ENCODE measurements around the gene AHNAK2. TPM values are rescaled to one million over a fixed set of nuclear protein-coding genes. Genes with fewer than 3 reads are reported as not detected.

AHNAK2 gene
- total and polyA plus RNA-seq, 2 donors (not counting 1 experiment from before 2014, with no cell fraction given), result not detected

DNA sequence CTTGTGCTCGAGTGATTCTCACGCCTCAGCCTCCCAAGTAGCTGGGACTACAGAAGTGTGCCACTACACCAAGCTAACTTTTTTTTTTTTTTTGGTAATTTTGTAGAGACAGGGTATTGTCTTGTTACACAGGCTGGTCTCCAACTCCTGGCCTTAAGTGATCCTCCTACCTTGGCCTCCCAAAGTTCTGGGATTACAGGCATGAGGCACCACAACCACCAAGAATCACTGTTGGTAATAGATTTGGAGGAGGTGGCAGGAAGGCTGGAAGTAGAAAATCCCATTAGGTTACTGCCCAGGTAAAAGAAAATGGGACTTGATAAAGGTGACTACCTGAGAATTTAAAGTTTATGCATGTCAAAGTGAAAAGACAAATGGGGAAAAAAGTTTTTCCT lies 44.1 kb upstream of the AHNAK2 start:
- Histone ChIP-seq H4K20me1 (ENCODE audit: control insufficient read depth, insufficient read depth, low read length, poor library complexity, severe bottlenecking) (peaks cover 23% of the 10 kb centered on the region), H3K27me3 (replicated peaks in 1 of 4; ENCODE audit: control extremely low read depth in 1 of 4, control insufficient read depth in 3 of 4, insufficient read depth in 4 of 4, low read length in 3 of 4) (no peaks in the 10 kb centered on the region), H2AFZ (ENCODE audit: insufficient read depth, low read depth, low read length, poor library complexity, severe bottlenecking) (no peak overlapping the region), H3K9me3 (ENCODE audit: control extremely low read depth in 1 of 3, control insufficient read depth in 2 of 3, insufficient read depth in 1 of 3, low read length in 2 of 3) (peaks cover 0 to 3% (median 0%) of the 10 kb centered on the region in 3 donors), H3K79me2 (ENCODE audit: control insufficient read depth, insufficient read depth, low read length) (peaks cover 38% of the 10 kb centered on the region), H3K27ac (ENCODE audit: low read length in 2 of 2) (no peak overlapping the region), H3K9ac (ENCODE audit: low read length) (no peak overlapping the region), H3K4me3 (ENCODE audit: control extremely low read depth in 1 of 5, extremely low read depth in 1 of 5, insufficient read depth in 1 of 5, low read depth in 2 of 5, low read length in 4 of 5) (no peak overlapping the region), H3K4me2 (replicated peaks; ENCODE audit: low read depth, low read length, poor library complexity, severe bottlenecking) (peak overlapping the region; percentile 79), H3K4me1 (ENCODE audit: control insufficient read depth in 2 of 2, insufficient read depth in 2 of 2, low read length in 2 of 2) (peaks cover 17 to 41% of the 10 kb centered on the region in 2 donors), H3K36me3 (replicated peaks in 1 of 2; ENCODE audit: control extremely low read depth in 1 of 2, control insufficient read depth in 1 of 2, extremely low read depth in 1 of 2, insufficient read depth in 2 of 2, low read length in 1 of 2) (no peaks in the 10 kb centered on the region)
- H3K27me3 Mint-ChIP-seq, result no peaks in the 10 kb centered on the region
- DNase-seq, result no peak
- H3K4me1 Mint-ChIP-seq, result peaks cover 53% of the 10 kb centered on the region
- TF ChIP-seq, protein P1, sequence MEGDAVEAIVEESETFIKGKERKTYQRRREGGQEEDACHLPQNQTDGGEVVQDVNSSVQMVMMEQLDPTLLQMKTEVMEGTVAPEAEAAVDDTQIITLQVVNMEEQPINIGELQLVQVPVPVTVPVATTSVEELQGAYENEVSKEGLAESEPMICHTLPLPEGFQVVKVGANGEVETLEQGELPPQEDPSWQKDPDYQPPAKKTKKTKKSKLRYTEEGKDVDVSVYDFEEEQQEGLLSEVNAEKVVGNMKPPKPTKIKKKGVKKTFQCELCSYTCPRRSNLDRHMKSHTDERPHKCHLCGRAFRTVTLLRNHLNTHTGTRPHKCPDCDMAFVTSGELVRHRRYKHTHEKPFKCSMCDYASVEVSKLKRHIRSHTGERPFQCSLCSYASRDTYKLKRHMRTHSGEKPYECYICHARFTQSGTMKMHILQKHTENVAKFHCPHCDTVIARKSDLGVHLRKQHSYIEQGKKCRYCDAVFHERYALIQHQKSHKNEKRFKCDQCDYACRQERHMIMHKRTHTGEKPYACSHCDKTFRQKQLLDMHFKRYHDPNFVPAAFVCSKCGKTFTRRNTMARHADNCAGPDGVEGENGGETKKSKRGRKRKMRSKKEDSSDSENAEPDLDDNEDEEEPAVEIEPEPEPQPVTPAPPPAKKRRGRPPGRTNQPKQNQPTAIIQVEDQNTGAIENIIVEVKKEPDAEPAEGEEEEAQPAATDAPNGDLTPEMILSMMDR (IDR thresholded peaks at IDR 0.05), result no peak
- TF ChIP-seq EZH2 (IDR thresholded peaks at IDR 0.05; ENCODE audit: borderline replicate concordance, insufficient read depth, low read depth, low read length, poor library complexity, severe bottlenecking), result no peak
- intact Hi-C loops (cut with micrococcal nuclease), result no loop called here
- no CpG with 5 or more reads among the region's 2 CpGs for WGBS (ENCODE audit: insufficient coverage)
- H3K4me3 Mint-ChIP-seq, result peak overlapping the region; percentile 94
- CTCF ChIA-PET, result interaction anchor here (1.0 to 2.0 kb wide), 2 partner anchors 23 to 41 kb away, joined by 4 to 7 read pairs; no protein-coding TSS in a partner anchor
- no peak for ATAC-seq (ENCODE audit: low read depth)
- H3K9me3 Mint-ChIP-seq (ENCODE audit: insufficient read depth), result no peaks in the 10 kb centered on the region
- H3K27ac Mint-ChIP-seq, result no peak overlapping the region
- POLR2A ChIA-PET, result no interaction called here

DNA sequence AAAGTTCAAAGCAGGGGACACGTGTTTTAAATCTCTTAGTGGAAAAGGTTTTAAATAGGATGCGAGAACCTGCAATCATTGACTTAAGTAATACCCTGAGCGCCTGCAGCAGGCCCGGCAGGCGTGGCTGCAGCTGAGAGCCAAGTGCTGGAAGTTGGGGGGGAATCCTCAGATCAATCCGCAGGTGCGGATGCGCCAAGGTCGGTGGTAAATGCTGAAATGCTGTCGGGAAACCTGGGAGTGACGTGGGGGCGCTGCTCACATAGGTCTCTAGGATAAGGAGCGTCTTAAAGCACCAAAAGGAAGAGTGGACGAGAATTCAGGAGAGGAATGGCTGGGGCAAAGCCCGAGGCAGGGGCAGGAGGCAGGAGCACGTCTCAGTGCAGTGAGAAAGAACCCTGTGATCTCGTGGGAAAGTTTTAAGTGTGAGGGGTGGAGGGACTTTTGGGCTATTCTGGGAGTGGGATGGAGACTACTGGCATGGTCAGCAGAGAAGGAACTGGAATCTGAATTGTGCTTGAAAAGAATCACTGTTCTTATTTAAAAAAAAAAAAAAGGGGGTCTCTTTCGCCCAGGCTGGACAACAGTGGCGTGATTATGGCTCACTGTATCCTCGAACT lies 43.6 kb upstream of the AHNAK2 start:
- ChIA-PET CTCF (interaction anchor here (1.1 to 4.2 kb wide), 3 partner anchors 24 to 42 kb away, joined by 4 to 43 read pairs (median 4); no protein-coding TSS in a partner anchor), POLR2A (interaction anchor here (1.0 to 1.7 kb wide), 3 partner anchors 37 to 377 kb away, joined by 3 to 14 read pairs (median 3); partner anchors contain the start of genes CLBA1 and TEX22)
- H4K20me1 ChIP-seq (ENCODE audit: control insufficient read depth, insufficient read depth, low read length, poor library complexity, severe bottlenecking), result peaks cover 25% of the 10 kb centered on the region
- 1% methylated on average over 16 of the region's 20 CpGs for WGBS (ENCODE audit: insufficient coverage)
- H3K4me1 ChIP-seq (ENCODE audit: control insufficient read depth in 2 of 2, insufficient read depth in 2 of 2, low read length in 2 of 2), result peaks cover 17 to 38% of the 10 kb centered on the region in 2 donors
- no peaks in the 10 kb centered on the region for H3K27me3 ChIP-seq (replicated peaks in 1 of 4; ENCODE audit: control extremely low read depth in 1 of 4, control insufficient read depth in 3 of 4, insufficient read depth in 4 of 4, low read length in 3 of 4)
- peak overlapping the region; percentile 79 for H3K4me2 ChIP-seq (replicated peaks; ENCODE audit: low read depth, low read length, poor library complexity, severe bottlenecking)
- H3K9ac ChIP-seq (ENCODE audit: low read length), result peak overlapping the region; percentile 64
- Mint-ChIP-seq H3K4me3 (peak overlapping the region; percentile 94), H3K9me3 (ENCODE audit: insufficient read depth) (no peaks in the 10 kb centered on the region), H3K27me3 (no peaks in the 10 kb centered on the region), H3K4me1 (peaks cover 53% of the 10 kb centered on the region), H3K27ac (peak overlapping the region; percentile 92)
- no peaks in the 10 kb centered on the region for H3K36me3 ChIP-seq (replicated peaks in 1 of 2; ENCODE audit: control extremely low read depth in 1 of 2, control insufficient read depth in 1 of 2, extremely low read depth in 1 of 2, insufficient read depth in 2 of 2, low read length in 1 of 2)
- no peak for TF ChIP-seq EZH2 (IDR thresholded peaks at IDR 0.05; ENCODE audit: borderline replicate concordance, insufficient read depth, low read depth, low read length, poor library complexity, severe bottlenecking)
- TF ChIP-seq, protein P1 (IDR thresholded peaks at IDR 0.05), result no peak
- peak overlapping the region; percentile 76 for H2AFZ ChIP-seq (ENCODE audit: insufficient read depth, low read depth, low read length, poor library complexity, severe bottlenecking)
- peaks cover 0 to 3% (median 0%) of the 10 kb centered on the region in 3 donors for H3K9me3 ChIP-seq (ENCODE audit: control extremely low read depth in 1 of 3, control insufficient read depth in 2 of 3, insufficient read depth in 1 of 3, low read length in 2 of 3)
- intact Hi-C loops (cut with micrococcal nuclease), result loop anchor here (1.0 to 2.0 kb wide), 5 partner anchors 24 to 88 kb away; partner anchors contain the start of genes CLBA1 and GPR132
- H3K79me2 ChIP-seq (ENCODE audit: control insufficient read depth, insufficient read depth, low read length), result peaks cover 43% of the 10 kb centered on the region
- no peak for DNase-seq
- H3K27ac ChIP-seq (ENCODE audit: low read length in 2 of 2), result peak overlapping the region; percentile 59 to 64
- peak overlapping the region; percentile 32 to 73 (median 60) for H3K4me3 ChIP-seq (ENCODE audit: control extremely low read depth in 1 of 5, extremely low read depth in 1 of 5, insufficient read depth in 1 of 5, low read depth in 2 of 5, low read length in 4 of 5)
- ATAC-seq (ENCODE audit: low read depth), result no peak
